ENCODE results near the gene PPP2R2D.
"Not testable (repeated sequence)": the region's sequence is repeated elsewhere in the genome, so short reads cannot be mapped to it uniquely, and the experiment has no call there.

The PPP2R2D gene

GRCh38 chr10:131979336-131979735, 78.5 kb downstream of the PPP2R2D start:
- DNase-seq: no peak

DNA sequence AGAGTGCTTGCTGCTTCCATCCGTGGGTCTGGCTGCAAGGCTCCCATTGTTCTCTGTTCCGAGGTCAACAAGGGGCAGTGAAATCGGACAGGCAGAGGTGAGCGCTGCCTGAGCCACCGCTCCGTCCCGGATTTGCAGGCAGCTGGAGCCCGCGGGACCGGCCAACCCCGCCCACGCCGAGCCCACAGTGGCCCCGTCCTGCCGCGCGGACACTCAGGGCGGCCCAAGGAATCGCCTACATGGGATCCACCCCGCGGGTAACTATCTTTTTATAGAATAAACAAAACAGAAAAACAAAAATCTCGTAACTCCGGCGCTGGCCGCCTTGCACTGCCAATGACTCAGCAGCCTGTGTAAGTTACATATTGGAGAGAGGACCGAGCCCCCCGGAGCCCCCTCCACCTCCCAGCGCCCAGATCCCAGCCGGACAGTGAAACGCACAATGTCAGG, 79.0 kb downstream of the PPP2R2D start:
- DNase-seq: no peak

GRCh38 chr10:131980321-131980720, 79.5 kb downstream of the PPP2R2D start:
- no peak for DNase-seq

- DNase-seq: no peak
Observed at GRCh38 chr10:131980761-131981428, 80.1 kb downstream of the PPP2R2D start.

- DNase-seq: peak; percentile 38
Observed at GRCh38 chr10:131981429-131982184, 80.8 kb downstream of the PPP2R2D start, which contains the start of gene BNIP3. TSS of gene BNIP3 (minus strand) at chr10:131981923. CDS start at chr10:131981806, 117 bp downstream.

DNA sequence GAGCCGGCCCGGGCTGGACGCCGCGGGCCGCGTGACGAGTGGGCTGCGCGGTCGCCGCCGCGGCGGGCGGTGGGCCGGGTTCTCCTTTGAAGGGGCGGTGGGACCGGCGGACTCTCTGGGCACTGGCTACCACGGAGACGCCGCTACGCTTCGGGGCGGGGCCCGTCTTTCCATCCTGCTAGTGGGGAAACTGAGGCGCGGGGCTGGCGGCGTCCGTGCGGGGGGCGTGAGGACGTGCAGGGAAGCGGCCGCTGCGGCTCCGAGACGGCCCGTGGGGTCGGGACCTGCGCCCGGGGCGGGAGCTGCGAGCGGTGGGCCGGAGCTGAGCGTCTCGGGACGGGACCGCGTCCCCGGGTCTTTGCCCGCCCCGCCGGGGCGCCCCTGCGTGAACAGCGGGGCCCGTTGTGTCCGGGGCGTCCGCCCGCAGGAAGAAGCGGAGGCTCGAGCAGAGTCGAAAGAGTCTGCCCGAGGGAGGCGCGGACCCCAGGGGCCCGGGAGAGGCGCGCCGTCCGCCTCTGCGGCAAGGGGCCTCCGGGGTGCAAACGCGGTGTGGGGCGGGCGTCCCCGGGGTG, 81.5 kb downstream of the PPP2R2D start:
- no peak for DNase-seq

DNA sequence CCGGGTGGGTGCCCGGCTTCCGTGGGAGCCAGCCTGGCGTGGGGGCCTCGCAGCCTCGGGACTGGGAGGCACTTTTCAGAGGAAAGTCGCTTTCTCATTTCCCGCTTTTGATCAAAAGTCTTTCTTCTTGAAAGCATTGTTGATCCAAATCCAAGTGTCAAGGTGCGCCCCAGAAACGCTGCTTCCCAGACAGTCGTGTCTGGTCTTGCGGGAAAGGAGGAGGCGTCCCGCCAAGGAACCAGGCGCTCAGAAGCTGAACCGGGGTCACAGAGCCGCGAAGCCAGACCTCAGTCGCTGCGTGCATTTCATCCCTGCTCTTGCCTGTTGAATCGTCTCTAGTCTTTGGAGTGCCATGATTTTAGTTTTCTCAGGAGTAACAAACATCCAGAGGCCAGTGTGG, 82.0 kb downstream of the PPP2R2D start:
- DNase-seq: no peak

DNA sequence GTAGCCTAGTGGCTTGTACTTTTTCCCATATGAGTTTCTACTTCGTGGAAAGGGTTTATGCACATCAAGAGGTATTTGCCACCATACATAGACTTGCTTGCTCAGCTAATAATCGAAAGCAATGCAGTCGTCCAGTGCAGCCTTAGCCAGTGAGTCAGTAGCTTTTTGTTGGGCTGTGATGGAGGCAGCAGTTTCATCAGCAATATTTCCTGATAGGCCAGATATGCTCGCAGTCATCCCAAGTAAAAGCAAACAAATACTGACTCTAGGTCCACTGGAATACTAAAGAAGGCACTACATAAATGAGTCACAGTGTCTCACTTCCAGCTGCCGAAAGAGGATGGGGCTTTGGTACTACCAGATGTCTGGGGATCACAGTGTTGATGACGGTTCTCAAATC, 83.0 kb downstream of the PPP2R2D start:
- no peak for DNase-seq

- DNase-seq: not testable (repeated sequence)
Observed at GRCh38 chr10:131986851-131987250, 86.0 kb downstream of the PPP2R2D start.

GRCh38 chr10:131987301-131987700, 86.5 kb downstream of the PPP2R2D start:
- DNase-seq: not testable (repeated sequence)

- not testable (repeated sequence) for DNase-seq
Observed at GRCh38 chr10:131987786-131988185, 87.0 kb downstream of the PPP2R2D start.

DNA sequence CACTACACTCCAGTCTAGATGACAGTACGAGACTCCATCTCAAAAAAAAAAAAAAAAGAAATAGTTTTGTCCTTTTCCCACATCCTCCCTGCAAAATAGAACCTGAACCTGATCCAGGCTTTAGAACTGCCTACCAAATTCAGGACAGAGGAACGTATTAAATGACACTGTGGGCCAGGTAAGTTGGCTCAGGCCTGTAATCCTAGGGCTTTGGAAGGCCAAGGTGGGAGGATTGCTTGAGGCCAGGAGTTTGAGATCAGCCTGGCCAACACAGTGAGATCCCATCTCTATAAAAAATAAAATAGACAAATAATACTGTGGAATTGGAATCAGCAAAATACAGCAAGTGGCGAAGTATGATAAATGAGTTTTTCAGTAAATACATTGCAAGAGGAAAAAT, 90.9 kb downstream of the PPP2R2D start:
- no peak for DNase-seq

DNA sequence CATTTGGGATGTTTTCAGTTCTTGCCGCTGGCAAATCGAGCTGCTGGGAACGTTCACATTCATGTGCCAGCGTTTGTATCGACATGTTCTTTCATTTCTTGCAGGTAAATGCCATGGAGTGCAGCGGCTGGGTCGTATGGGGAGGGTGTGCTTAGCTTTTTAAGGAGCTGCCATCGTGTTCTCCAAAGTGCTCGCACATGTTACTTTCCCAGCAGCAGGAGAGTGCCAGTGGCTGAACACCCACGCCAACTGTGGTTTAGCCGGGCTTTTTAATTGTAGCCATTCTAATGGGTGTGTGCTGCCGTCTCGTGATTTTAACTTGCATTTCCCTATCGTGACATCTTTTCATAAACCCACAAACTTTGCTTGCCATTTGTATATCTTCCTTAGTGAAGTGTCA, 92.5 kb downstream of the PPP2R2D start:
- no peak for DNase-seq

DNA sequence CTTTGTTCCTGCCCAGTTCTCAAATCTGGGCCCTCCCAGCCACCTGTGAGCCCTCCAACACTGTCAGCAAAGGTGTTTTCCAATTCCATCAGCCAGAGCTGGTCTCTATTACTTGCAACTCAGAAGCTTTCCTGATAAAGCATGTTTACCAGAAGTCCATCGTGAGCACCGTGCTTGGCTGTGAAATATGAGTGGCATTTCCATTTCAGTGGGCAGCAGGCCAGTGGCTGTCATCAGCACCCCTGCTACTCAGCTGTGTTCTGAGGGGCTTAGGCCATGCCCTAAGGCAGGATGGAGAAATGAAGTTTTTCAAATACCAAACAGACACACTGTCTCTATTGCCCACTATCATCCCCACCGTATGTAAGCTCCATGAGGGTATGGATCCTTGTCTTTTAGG, 93.6 kb downstream of the PPP2R2D start:
- no peak for DNase-seq

- DNase-seq: no peak
Observed at GRCh38 chr10:131996466-131997365, 95.9 kb downstream of the PPP2R2D start.

DNA sequence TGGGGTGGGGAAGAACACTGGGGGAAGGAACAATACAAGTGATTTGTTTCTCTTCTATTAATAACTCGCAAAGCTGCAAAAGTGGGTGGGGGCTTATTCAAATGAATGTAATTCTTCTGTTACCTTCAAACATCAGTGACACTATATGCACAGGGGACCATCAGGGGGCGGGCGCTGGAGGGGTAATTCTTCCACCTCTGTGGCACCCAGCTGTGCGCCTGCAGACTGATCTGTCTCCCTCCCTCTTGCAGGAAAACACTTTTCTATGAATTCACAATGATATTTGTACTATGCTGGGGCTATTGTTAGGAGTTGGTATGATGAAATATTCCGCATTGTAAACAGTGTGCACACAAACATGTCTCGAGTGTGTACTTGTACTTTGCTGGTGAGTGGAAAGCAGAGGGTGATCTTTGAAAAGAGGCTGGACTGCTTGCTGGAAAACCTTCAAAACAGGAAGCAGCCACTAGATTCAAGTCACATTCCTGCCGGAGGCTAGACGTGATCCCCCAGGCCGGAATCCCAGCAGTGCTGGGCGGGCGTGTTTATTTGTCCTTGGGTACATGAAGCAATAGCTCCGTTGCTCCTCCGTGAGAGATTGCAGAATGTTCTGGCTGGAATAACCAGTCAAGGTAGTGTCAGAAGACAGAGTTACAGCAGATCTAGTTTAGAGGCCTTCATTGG, 96.7 kb downstream of the PPP2R2D start:
- DNase-seq: no peak

GRCh38 chr10:131998050-131998844, 97.4 kb downstream of the PPP2R2D start:
- no peak for DNase-seq

GRCh38 chr10:131998845-131999681, 98.3 kb downstream of the PPP2R2D start:
- DNase-seq: no peak

GRCh38 chr10:132001238-132001972, 100.6 kb downstream of the PPP2R2D start:
- DNase-seq: no peak

- no peak for DNase-seq
Observed at GRCh38 chr10:132002004-132002403, 101.2 kb downstream of the PPP2R2D start.

Data from NCI-H1694 treated with DMSO at 0.1 percent for 48 hours (cell line).